Measurements from ENCODE around the gene XYLT1. TPM values are rescaled to one million over a fixed set of nuclear protein-coding genes. Genes with fewer than 3 reads are reported as not detected.
A peak's percentile ranks its signal among the peaks of the same experiment; 100 is the strongest.

XYLT1 gene
- total and polyA plus RNA-seq, 7 donors: 0.67 to 2.5 (median 1.7) TPM

GRCh38 chr16:17379121-17379571 lies 91.6 kb downstream of the XYLT1 start:
- Histone ChIP-seq H3K36me3 (ENCODE audit: insufficient read depth in 1 of 2, low read depth in 1 of 2) (no peaks in the 10 kb centered on the region), H3K4me1 (peaks cover 29% of the 10 kb centered on the region), H3K27me3 (ENCODE audit: insufficient read depth in 3 of 3, low read length in 2 of 3) (no peaks in the 10 kb centered on the region), H3K9me3 (no peaks in the 10 kb centered on the region), H3K4me3 (no peak overlapping the region), H3K27ac (peak overlapping the region; percentile 36)
- ATAC-seq: peak; percentile 70 to 91 (median 88)
- peak; percentile 47 to 68 for DNase-seq
- intact Hi-C loops (cut with DNase I): no loop called here
- 16 to 25% (median 25%) methylated on average over 7 of the region's 7 CpGs for WGBS, 3 donors
- TF ChIP-seq, protein P1, sequence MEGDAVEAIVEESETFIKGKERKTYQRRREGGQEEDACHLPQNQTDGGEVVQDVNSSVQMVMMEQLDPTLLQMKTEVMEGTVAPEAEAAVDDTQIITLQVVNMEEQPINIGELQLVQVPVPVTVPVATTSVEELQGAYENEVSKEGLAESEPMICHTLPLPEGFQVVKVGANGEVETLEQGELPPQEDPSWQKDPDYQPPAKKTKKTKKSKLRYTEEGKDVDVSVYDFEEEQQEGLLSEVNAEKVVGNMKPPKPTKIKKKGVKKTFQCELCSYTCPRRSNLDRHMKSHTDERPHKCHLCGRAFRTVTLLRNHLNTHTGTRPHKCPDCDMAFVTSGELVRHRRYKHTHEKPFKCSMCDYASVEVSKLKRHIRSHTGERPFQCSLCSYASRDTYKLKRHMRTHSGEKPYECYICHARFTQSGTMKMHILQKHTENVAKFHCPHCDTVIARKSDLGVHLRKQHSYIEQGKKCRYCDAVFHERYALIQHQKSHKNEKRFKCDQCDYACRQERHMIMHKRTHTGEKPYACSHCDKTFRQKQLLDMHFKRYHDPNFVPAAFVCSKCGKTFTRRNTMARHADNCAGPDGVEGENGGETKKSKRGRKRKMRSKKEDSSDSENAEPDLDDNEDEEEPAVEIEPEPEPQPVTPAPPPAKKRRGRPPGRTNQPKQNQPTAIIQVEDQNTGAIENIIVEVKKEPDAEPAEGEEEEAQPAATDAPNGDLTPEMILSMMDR (IDR thresholded peaks at IDR 0.05): no peak

DNA sequence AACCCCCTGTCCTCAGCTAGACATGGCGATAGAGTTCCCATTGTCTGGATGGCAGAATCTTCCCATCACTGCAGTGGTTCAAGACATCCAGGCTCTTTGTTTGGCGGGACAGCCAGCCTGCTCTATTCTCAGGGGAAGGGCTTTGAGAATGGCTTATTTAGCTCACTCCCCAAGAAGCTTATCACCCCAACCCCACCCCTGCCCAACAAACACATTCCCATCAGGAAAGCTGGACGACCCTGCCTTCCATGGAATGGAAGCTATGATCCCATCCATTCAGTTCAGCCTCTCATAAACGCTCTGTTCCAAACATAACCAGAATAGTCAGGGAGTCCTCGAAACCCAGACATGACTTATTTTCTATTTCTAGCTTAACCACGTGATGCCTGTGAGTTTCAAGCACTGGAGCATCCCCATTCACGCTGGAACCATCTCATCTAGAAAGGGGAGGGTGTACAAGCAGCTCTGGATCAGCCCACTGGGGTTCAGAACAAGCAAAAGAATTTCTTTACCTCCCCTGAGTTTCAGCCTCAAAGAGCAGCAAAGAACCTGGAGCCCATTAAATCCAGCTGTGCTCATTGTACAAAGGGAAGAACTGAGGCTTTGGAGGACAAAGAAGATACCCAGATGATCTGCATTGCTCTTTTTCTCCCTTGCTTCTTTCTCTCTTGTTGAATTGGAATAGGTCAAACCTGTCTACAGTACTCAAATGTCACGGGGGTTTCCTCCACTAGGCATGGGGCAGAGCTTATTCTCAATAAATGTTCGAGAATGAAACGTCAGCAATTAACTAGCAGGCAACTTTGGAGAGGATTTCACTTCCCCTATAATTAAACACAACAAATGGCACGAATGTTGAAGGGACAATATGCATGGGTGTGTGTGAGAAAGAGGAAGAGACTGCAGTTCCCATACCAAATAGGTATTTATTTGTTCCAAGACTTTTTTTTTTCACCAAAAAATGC lies 93.1 kb downstream of the XYLT1 start:
- intact Hi-C loops (cut with DNase I): no loop called here
- Histone ChIP-seq H3K4me1 (peaks cover 29% of the 10 kb centered on the region), H3K9me3 (no peaks in the 10 kb centered on the region), H3K36me3 (ENCODE audit: insufficient read depth in 1 of 2, low read depth in 1 of 2) (no peaks in the 10 kb centered on the region), H3K27ac (no peak overlapping the region), H3K27me3 (ENCODE audit: insufficient read depth in 3 of 3, low read length in 2 of 3) (no peaks in the 10 kb centered on the region), H3K4me3 (no peak overlapping the region)
- ATAC-seq (peak; percentile 68 to 92 (median 86)), DNase-seq (no peak)
- 24 to 31% (median 26%) methylated on average over 11 of the region's 11 CpGs for WGBS, 3 donors
- TF ChIP-seq, protein P1 (IDR thresholded peaks at IDR 0.05): no peak

DNA sequence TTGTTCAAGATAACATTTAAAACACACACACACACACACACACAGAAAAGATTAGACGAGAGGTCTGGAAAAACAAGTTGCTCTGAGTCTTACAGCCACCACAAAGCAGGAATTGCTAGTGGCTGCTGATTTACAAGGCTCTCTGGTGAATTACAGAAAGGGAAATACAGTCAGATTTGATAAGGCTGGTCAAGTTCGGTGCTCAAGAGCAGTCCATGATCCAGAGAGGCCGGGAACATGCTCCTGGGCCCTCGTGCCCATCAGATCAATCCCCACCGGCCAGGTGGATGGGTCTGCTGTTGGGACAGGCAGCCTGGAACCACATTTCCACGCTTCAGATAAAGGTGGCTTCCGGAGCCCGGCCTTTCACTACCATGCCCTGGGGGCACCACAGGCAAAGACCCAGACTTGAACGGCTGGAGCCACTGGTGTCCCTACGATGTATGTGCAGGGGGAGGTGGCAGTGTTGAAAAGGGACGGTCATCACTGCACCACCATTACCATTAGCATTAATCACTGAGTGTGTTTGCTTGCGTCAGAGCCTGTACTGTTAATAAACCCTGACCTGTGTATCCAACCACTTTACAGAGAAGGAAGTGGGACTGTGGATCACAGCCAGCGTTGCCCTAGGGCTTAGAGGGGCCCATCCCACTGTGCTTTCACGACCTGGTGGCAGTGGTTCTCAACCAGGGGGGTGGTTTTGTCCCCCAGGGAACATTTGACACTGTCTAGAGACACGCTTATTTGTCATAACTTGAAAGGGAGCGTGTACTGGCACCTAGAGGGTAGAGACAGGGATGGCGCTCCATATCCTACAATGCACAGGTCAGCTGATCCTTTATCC lies 95.1 kb downstream of the XYLT1 start:
- Histone ChIP-seq H3K9me3 (no peaks in the 10 kb centered on the region), H3K36me3 (ENCODE audit: insufficient read depth in 1 of 2, low read depth in 1 of 2) (no peaks in the 10 kb centered on the region), H3K27me3 (ENCODE audit: insufficient read depth in 3 of 3, low read length in 2 of 3) (no peaks in the 10 kb centered on the region), H3K27ac (no peak overlapping the region), H3K4me1 (peaks cover 31% of the 10 kb centered on the region), H3K4me3 (no peak overlapping the region)
- WGBS, 3 donors: 84 to 88% (median 85%) methylated on average over 17 of the region's 17 CpGs
- TF ChIP-seq, protein P1 (IDR thresholded peaks at IDR 0.05): no peak
- intact Hi-C loops (cut with DNase I): no loop called here
- ATAC-seq (no peak), DNase-seq (no peak)

GRCh38 chr16:17374668-17375255 lies 96.0 kb downstream of the XYLT1 start:
- Histone ChIP-seq H3K27ac (no peak overlapping the region), H3K4me1 (peaks cover 31% of the 10 kb centered on the region), H3K4me3 (no peak overlapping the region), H3K9me3 (no peaks in the 10 kb centered on the region), H3K36me3 (ENCODE audit: insufficient read depth in 1 of 2, low read depth in 1 of 2) (no peaks in the 10 kb centered on the region), H3K27me3 (ENCODE audit: insufficient read depth in 3 of 3, low read length in 2 of 3) (no peaks in the 10 kb centered on the region)
- TF ChIP-seq, protein P1 (IDR thresholded peaks at IDR 0.05): no peak
- 94 to 96% (median 95%) methylated on average over 3 of the region's 3 CpGs for WGBS, 3 donors
- DNase-seq (no peak), ATAC-seq (no peak)
- intact Hi-C loops (cut with DNase I): no loop called here

Measured in psoas muscle (tissue), 8 donors.